ENCODE data around the gene TSPAN2. TPM values are rescaled to one million over a fixed set of nuclear protein-coding genes. Genes with fewer than 3 reads are reported as not detected.
"Not testable (repeated sequence)": the region's sequence is repeated elsewhere in the genome, so short reads cannot be mapped to it uniquely, and the experiment has no call there.

Gene TSPAN2
- total RNA-seq, 1 donor from 2014 or later = 0.79 TPM

DNA sequence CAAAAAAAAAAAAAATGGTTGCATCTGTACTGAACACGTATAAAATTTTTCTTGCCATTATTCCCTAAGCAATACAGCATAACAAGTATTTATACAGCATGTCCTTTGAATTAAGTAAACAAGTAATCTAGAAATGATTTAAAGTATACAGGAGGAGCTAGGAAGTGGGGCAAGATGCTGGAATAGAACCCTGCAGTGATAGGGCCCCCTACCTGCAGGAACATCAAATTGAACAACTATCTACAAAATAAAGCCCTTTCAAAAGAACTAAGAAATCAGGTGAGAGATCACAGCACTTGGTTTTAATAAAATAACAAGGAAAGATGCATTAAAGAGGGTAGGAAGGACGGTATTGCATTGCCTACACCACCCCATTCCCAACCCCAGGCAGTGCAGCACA lies 48.8 kb downstream of the TSPAN2 start:
- DNase-seq (ENCODE audit: low read depth in 2 of 2) = no peak

DNA sequence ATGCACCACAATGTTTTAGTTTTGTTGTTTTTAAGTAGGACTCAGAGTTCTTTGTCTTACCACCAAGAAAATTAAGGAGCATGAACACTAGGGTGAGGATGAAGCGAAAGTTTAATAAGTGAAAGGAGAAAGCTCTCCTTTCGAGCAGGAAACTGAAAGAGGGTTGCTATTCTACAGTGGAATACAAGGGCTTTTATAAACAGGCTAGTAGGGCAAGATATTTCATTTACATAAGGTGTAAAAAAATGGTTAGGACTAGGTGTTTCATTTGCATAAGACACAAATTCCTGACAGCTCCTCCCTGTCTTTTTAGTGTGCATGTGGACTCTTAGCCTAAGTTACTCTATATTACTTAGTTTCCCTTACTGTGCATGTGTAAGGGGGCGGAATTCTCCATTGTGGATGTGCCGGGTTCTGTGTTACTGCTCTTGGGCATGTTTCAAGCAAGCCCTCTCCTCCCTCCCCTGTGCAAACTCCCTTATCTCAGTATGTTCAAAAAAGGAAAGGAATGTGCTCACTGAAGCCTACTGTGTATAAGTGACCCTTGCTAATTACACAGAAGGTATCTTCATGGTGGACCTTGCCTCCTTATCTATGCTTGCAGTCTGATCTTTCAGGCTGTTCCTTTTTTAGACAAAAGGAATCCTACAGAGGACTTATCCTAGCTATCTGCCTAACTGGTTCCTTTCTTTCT lies 52.3 kb downstream of the TSPAN2 start:
- no peak for DNase-seq (ENCODE audit: low read depth in 2 of 2)

DNA sequence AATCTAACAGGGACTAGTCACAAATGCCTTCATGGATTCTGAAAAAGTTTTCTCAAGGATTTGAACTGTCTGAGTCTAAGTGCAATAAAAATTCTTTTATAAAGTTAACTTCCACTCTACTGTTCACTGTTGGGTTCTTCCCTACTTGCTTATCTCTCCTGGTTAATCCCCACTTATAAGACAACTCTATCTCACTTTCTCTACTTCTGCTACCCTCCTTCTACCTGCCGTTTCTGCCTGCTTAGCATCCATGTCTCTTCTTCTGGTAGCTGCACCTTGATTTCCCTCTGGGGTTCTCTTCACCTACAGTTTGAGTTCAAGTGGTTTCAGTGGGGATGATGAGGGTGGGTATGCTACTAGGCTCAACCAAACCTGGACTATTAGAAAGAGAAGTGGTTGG lies 53.7 kb downstream of the TSPAN2 start:
- no peak for DNase-seq (ENCODE audit: low read depth in 2 of 2)

- DNase-seq (ENCODE audit: low read depth in 2 of 2) = no peak
Measured at GRCh38 chr1:115031595-115031994, 57.7 kb downstream of the TSPAN2 start.

DNA sequence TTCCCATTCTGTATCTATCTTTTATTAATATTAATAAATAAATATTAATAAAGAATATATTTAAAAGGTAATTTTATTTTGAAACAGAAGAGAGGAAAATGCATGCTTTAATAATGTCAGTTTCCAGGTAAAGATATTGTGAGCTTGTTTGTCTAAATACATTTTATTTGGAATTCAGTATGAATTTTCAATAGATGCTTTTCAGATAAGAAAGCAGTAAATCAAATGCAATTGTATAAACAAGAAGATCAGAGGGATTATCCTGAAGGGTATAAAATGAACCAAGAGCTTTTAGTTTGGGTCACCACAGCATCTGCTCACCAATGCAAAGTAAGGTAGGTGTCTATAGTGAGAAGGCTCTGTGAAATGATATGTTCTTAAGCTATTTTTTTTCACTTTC lies 59.8 kb downstream of the TSPAN2 start, which contains the start of gene TSHB:
Gene TSHB, plus strand, starts transcription at position 301 of the 400 bp plus-strand sequence. CDS start 3,537 bp downstream, outside the sequence.
- no peak for DNase-seq (ENCODE audit: low read depth in 2 of 2)

DNA sequence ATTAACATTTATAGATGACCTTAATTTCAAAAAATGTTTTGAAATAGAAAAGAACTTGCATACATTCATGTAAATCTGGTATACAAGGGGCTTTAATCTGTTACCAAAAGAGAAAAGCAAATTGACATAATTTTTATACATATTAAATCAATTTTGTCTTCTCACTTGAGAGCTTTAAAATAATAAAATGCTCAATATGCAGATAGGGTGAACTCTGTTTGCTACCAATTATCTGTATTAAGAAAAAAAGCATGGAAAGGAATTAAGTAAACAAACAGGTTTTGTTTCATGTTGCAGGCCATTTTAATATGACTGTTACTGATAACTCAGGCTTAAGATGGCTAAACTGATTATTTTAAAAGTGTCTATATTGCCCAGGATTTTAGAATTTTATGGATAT lies 65.7 kb downstream of the TSPAN2 start:
- DNase-seq (ENCODE audit: low read depth in 2 of 2) = no peak

GRCh38 chr1:115021145-115021544 lies 68.2 kb downstream of the TSPAN2 start:
- no peak for DNase-seq (ENCODE audit: low read depth in 2 of 2)

DNA sequence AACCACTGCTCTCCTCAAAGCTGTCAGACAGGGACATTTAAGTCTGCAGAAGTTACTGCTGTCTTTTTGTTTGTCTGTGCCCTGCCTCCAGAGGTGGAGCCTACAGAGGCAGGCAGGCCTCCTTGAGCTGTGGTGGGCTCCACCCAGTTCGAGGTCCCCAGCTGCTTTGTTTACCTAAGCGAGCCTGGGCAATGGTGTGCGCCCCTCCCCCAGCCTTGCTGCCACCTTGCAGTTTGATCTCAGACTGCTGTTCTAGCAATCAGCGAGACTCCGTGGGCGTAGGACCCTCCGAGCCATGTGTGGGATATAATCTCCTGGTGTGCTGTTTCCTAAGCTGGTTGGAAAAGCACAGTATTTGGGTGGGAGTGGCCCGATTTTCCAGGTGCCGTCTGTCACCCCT lies 69.8 kb downstream of the TSPAN2 start:
- not testable (repeated sequence) for DNase-seq (ENCODE audit: low read depth in 2 of 2)

DNA sequence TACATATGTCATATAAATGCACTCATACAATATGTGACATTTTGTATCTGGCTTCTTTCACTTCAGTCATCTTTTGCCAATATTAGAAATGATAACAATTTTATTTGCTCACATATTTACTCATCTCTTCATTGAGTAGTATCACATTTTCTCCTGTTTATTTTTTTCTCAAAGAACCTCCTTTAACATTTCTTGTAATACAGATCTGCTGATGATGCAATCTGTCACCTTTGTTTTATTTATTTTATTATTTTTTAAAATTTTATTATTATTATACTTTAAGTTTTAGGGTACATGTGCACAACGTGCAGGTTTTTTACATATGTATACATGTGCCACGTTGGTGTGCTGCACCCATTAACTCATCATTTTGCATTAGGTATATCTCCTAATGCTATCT lies 75.5 kb downstream of the TSPAN2 start:
- no peak for DNase-seq (ENCODE audit: low read depth in 2 of 2)

DNA sequence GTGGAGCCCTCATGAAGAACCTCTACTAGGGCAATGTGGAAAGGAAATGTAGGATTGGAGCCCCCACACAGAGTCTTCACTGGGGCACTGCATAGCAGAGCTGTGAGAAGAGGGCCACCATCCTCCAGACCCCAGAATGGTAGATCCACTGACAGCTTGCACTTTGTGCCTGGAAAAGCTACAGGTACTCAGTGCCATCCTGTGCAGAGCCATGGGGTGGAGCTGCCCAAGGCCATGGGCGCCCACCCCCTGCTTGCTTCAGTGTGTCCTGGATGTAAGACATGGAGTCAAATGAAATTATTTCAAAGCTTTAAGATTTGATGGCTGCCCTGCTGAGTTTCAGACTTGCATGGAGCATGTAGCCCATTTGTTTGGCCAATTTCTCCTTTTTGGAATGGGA lies 76.9 kb downstream of the TSPAN2 start:
- DNase-seq (ENCODE audit: low read depth in 2 of 2) = no peak

- DNase-seq (ENCODE audit: low read depth in 2 of 2) = no peak
Measured at GRCh38 chr1:115012006-115012405, 77.3 kb downstream of the TSPAN2 start.

- no peak for DNase-seq (ENCODE audit: low read depth in 2 of 2)
Measured at GRCh38 chr1:115006191-115006590, 83.1 kb downstream of the TSPAN2 start.

Other genes starting within 250 kb of the TSPAN2 start
- gene SYCP1, start 234.6 kb downstream of the TSPAN2 start, total RNA-seq = not detected in 2 replicates
- gene TSHB, start 59.7 kb downstream of the TSPAN2 start, total RNA-seq = not detected in 2 replicates
- under 0.01 and 0.22 TPM in 2 replicates for gene NGF, start 248.7 kb upstream of the TSPAN2 start, total RNA-seq